Measurements from ENCODE around the gene HHIP.
"Not testable (repeated sequence)": the region's sequence is repeated elsewhere in the genome, so short reads cannot be mapped to it uniquely, and the experiment has no call there.

Gene HHIP

DNA sequence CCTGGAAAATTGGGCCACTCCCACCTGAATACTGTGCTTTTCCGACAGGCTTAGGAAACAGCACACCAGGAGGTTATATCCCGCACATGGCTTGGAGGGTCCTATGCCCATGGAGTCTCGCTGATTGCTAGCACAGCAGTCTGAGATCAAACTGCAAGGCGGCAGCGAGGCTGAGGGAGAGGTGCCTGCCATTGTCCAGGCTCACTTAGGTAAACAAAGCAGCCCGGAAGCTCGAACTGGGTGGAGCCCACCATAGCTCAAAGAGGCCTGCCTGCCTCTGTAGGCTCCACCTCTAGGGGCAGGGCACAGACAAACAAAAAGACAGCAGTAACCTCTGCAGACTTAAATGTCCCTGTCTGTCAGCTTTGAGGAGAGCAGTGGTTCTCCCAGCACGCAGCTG, 122.9 kb downstream of the HHIP start:
- not testable (repeated sequence) for DNase-seq

DNA sequence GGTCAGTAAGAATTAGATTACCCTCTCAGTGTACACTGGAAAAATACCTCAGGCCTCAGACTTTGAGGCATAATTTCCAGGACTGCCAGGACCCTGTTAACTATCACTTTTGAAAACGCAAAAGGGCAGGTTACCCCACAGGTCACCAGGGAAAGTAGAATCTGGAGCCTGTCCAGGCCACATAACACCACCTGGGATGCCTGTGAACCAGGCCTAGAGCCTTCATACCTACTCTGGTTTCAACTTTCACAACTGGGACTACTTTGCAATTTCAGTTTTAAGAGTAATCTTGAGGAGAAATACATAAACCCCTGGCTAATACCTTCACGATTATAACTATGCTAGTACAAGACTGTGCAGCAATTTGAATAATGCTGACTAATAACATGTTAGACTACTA, 132.4 kb downstream of the HHIP start:
- no peak for DNase-seq

DNA sequence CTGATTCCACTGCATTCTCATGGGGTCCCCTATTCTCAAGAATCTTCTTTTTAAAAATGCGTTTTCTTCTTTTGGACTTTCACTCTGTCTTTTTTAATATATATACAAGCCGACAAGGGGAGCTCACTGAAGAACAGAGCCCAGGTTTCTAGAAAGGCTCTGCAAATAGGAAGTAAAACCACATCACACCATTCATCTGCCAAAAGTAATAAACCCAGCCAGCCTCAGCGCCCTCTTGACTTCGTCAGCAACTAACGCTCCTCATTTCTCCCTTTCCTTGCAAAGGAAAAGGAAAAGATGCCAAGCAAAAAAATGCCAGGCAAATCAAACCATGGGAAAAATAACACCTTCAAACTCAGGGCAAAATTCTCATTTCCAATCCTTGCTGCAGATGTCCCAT, 136.4 kb downstream of the HHIP start:
- no peak for DNase-seq

DNA sequence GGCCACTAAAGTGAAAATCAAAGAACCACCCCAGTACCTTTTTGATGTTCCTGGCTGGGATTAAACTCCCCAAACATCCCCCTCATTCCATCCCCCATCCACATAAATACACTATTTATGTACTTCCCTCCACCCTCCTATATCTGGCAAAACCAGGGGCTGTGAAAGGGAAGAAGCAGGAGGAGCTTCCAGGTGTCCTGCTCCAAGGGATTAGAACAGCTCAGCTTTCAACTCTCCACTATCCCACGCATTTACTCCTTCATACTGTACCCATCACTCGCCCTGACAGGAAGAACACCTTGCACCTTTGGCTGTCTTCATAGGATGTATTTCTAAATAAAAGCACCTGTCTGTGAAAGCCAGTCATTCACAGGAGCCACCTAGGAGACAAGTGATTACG, 140.0 kb downstream of the HHIP start:
- DNase-seq, result no peak

DNA sequence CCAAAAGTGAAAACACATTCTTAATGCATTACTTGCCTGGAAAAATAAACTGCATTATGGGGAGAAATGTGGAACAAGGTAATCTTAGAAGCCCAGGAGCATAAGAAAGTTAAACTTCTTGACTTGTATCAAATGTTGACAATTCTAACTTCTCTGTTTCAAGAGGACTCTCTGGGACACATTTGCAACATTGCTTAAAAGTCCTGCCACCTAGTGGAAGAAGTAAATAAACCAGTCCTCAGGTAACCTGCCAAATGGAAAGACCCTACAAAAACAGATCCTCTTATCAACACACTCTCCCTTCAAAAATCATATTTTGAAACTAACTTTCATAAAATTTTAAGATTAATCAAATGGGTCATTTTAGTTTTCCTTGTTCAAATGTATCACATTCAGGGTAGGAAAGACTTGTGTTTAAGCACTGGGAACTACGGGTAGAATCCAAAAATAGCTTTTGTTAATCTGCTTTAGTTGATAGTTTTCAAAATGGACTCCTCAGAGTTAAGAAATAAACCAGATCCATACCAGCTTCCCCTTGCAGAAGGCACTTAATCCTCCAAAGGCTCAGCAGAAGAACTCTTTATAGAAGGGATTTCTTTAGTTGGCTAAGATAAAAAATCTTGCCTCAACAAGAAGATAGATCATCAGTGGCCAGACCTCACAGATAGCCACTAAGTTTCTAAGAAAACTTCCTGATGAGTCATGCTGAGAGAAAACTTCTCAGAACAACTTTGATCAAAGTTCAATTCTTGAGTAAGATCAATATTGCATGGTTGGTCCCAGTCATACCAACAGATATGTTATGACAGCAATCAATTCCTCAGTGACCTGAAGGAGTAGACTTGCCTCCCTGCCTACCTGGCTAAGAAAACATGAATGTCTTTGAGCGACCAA, 141.7 kb downstream of the HHIP start:
- DNase-seq, result no peak

DNA sequence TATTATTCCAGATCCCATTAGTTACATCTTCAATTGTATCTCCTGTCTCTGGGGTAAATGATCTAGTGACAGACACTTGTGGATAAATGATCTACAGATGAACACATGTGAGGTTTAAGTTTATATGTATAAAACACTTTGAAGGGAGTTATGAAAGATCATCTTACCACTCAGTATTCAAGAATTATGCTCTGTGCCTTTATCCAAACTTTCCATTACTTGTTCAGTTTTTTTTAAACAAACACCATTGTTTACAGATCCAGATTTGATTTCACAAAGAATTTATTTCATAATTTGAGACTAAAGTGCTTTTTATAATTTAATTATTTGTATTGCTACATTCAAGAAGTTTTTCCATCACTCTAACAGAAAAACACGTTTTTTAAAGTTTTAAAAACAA, 142.5 kb downstream of the HHIP start:
- no peak for DNase-seq

DNA sequence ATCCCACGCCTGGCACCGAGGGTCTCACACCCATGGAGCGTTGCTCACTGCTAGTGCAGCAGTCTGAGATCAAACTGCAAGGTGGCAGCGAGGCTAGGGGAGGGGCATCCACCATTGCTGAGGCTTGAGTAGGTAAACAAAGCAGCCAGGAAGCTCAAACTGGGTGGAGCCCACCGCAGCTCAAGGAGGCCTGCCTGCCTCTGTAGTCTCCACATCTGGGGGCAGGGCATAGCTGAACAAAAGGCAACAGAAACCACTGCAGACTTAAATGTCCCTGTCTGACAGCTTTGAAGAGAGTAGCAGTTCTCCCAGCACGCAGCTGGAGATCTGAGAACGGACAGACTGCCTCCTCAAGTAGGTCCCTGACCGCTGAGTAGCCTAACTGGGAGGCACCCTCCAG, 146.0 kb downstream of the HHIP start:
- DNase-seq, result not testable (repeated sequence)
